ENCODE results near the gene UBE2E1. TPM values are rescaled to one million over a fixed set of nuclear protein-coding genes. Genes with fewer than 3 reads are reported as not detected.

Gene UBE2E1
- total and polyA plus RNA-seq, 2 donors (not counting 1 experiment from before 2014, with no cell fraction given): 46.7 to 63.7 TPM

- peak overlapping the region in 1 of 2 donors; percentile 14 for H3K27ac ChIP-seq (ENCODE audit: low read length in 2 of 2)
- no peaks in the 10 kb centered on the region for H3K79me2 ChIP-seq (ENCODE audit: control insufficient read depth, insufficient read depth, low read length)
- no peaks in the 10 kb centered on the region for H3K9me3 ChIP-seq (ENCODE audit: control extremely low read depth in 1 of 3, control insufficient read depth in 2 of 3, insufficient read depth in 1 of 3, low read length in 2 of 3)
- ChIA-PET CTCF (interaction anchor here (0.5 to 6.9 kb wide), 37 partner anchors 9 to 1008 kb away, joined by 3 to 92 read pairs (median 4); partner anchors contain the start of genes NKIRAS1 and RPL15), POLR2A (no interaction called here)
- H3K4me2 ChIP-seq (replicated peaks; ENCODE audit: low read depth, low read length, poor library complexity, severe bottlenecking): no peak overlapping the region
- no peak overlapping the region for H3K9ac ChIP-seq (ENCODE audit: low read length)
- intact Hi-C loops (cut with micrococcal nuclease): loop anchor here (1.0 to 5.0 kb wide), 4 partner anchors 28 to 350 kb away; partner anchors contain the start of genes NKIRAS1 and RPL15
- peak; percentile 58 for ATAC-seq (ENCODE audit: low read depth)
- TF ChIP-seq CTCF (IDR thresholded peaks at IDR 0.05) (peak; percentile 95), EZH2 (IDR thresholded peaks at IDR 0.05; ENCODE audit: borderline replicate concordance, insufficient read depth, low read depth, low read length, poor library complexity, severe bottlenecking) (no peak)
- no peak overlapping the region for H2AFZ ChIP-seq (ENCODE audit: insufficient read depth, low read depth, low read length, poor library complexity, severe bottlenecking)
- no peaks in the 10 kb centered on the region for H3K9me3 Mint-ChIP-seq (ENCODE audit: insufficient read depth)
- H3K4me1 ChIP-seq (ENCODE audit: control insufficient read depth in 2 of 2, insufficient read depth in 2 of 2, low read length in 2 of 2): no peaks in the 10 kb centered on the region
- H3K4me3 Mint-ChIP-seq: no peak overlapping the region
- no peaks in the 10 kb centered on the region for H3K27me3 Mint-ChIP-seq
- H3K36me3 ChIP-seq (replicated peaks in 1 of 2; ENCODE audit: control extremely low read depth in 1 of 2, control insufficient read depth in 1 of 2, extremely low read depth in 1 of 2, insufficient read depth in 2 of 2, low read length in 1 of 2): peaks cover 0 to 21% of the 10 kb centered on the region in 2 experiments
- H4K20me1 ChIP-seq (ENCODE audit: control insufficient read depth, insufficient read depth, low read length, poor library complexity, severe bottlenecking): peaks cover 15% of the 10 kb centered on the region
- no peak overlapping the region for H3K4me3 ChIP-seq (ENCODE audit: control extremely low read depth in 1 of 5, extremely low read depth in 1 of 5, insufficient read depth in 1 of 5, low read depth in 2 of 5, low read length in 4 of 5)
- H3K4me1 Mint-ChIP-seq: peaks cover 6% of the 10 kb centered on the region
- peak; percentile 66 for DNase-seq
- no CpG with 5 or more reads among the region's 3 CpGs for WGBS (ENCODE audit: insufficient coverage)
- peak overlapping the region; percentile 27 for H3K27ac Mint-ChIP-seq
- no peaks in the 10 kb centered on the region for H3K27me3 ChIP-seq (replicated peaks in 1 of 4; ENCODE audit: control extremely low read depth in 1 of 4, control insufficient read depth in 3 of 4, insufficient read depth in 4 of 4, low read length in 3 of 4)
These were observed 83.0 kb downstream of the UBE2E1 start for GRCh38 chr3:23888617-23889228.

- H3K27me3 Mint-ChIP-seq: no peaks in the 10 kb centered on the region
- H3K4me1 Mint-ChIP-seq: peaks cover 6% of the 10 kb centered on the region
- no peak overlapping the region for H3K27ac Mint-ChIP-seq
- intact Hi-C loops (cut with micrococcal nuclease): loop anchor here (2.0 to 5.0 kb wide), 2 partner anchors 27 to 298 kb away; partner anchors contain the start of genes NKIRAS1 and RPL15
- CTCF ChIA-PET: interaction anchor here (1.2 to 6.9 kb wide), 16 partner anchors 8 to 348 kb away, joined by 3 to 92 read pairs (median 4); partner anchors contain the start of genes NKIRAS1 and RPL15
- H3K4me2 ChIP-seq (replicated peaks; ENCODE audit: low read depth, low read length, poor library complexity, severe bottlenecking): no peak overlapping the region
- H3K79me2 ChIP-seq (ENCODE audit: control insufficient read depth, insufficient read depth, low read length): no peaks in the 10 kb centered on the region
- POLR2A ChIA-PET: no interaction called here
- ATAC-seq (ENCODE audit: low read depth) (no peak), DNase-seq (no peak)
- H3K27me3 ChIP-seq (replicated peaks in 1 of 4; ENCODE audit: control extremely low read depth in 1 of 4, control insufficient read depth in 3 of 4, insufficient read depth in 4 of 4, low read length in 3 of 4): no peaks in the 10 kb centered on the region
- H3K9me3 ChIP-seq (ENCODE audit: control extremely low read depth in 1 of 3, control insufficient read depth in 2 of 3, insufficient read depth in 1 of 3, low read length in 2 of 3): no peaks in the 10 kb centered on the region
- no peak for TF ChIP-seq CTCF (IDR thresholded peaks at IDR 0.05)
- no peak for TF ChIP-seq EZH2 (IDR thresholded peaks at IDR 0.05; ENCODE audit: borderline replicate concordance, insufficient read depth, low read depth, low read length, poor library complexity, severe bottlenecking)
- H2AFZ ChIP-seq (ENCODE audit: insufficient read depth, low read depth, low read length, poor library complexity, severe bottlenecking): no peak overlapping the region
- H3K4me1 ChIP-seq (ENCODE audit: control insufficient read depth in 2 of 2, insufficient read depth in 2 of 2, low read length in 2 of 2): no peaks in the 10 kb centered on the region
- H3K36me3 ChIP-seq (replicated peaks in 1 of 2; ENCODE audit: control extremely low read depth in 1 of 2, control insufficient read depth in 1 of 2, extremely low read depth in 1 of 2, insufficient read depth in 2 of 2, low read length in 1 of 2): peaks cover 0 to 26% of the 10 kb centered on the region in 2 experiments
- H3K27ac ChIP-seq (ENCODE audit: low read length in 2 of 2): peak overlapping the region in 1 of 2 donors; percentile 14
- WGBS (ENCODE audit: insufficient coverage): 92% methylated on average over 2 of the region's 2 CpGs
- H3K9ac ChIP-seq (ENCODE audit: low read length): no peak overlapping the region
- no peak overlapping the region for H3K4me3 Mint-ChIP-seq
- H4K20me1 ChIP-seq (ENCODE audit: control insufficient read depth, insufficient read depth, low read length, poor library complexity, severe bottlenecking): peaks cover 15% of the 10 kb centered on the region
- H3K4me3 ChIP-seq (ENCODE audit: control extremely low read depth in 1 of 5, extremely low read depth in 1 of 5, insufficient read depth in 1 of 5, low read depth in 2 of 5, low read length in 4 of 5): no peak overlapping the region
- no peaks in the 10 kb centered on the region for H3K9me3 Mint-ChIP-seq (ENCODE audit: insufficient read depth)
These were observed 83.6 kb downstream of the UBE2E1 start for GRCh38 chr3:23889386-23889785.

Measured in B cell (primary cell).